Esophagus squamous epithelium (tissue), 4 donors: Measurements from ENCODE around the gene C1orf21.

ENCODE experiments used
- CTCF ChIP-seq, 6 experiments: fragments of 450-650 bp in 4 of 6; fragments of 200-600 bp in 2 of 6; sonication (generic) in 2 of 6; IDR thresholded peaks; one replicate each; pipeline ENCODE4 v1.5.1; 2016 to 2019; ENCODE audit warnings: antibody characterized with exemption in 6 of 6, mild to moderate bottlenecking in 4 of 6, moderate library complexity in 4 of 6
- POLR2A ChIP-seq, 4 donors: fragments of 450-650 bp; IDR thresholded peaks; one replicate each; pipeline ENCODE4 v1.6.1; 2017; ENCODE audit warnings: antibody characterized with exemption in 4 of 4, mild to moderate bottlenecking in 4 of 4, moderate library complexity in 3 of 4

- TF ChIP-seq CTCF (IDR thresholded peaks at IDR 0.05) = no peak
- no peak for TF ChIP-seq POLR2A (IDR thresholded peaks at IDR 0.05)
Measured at GRCh38 chr1:184356891-184357290, 29.9 kb upstream of the C1orf21 start.
